Gastroesophageal sphincter (tissue), 4 donors: ENCODE data around the gene TMEM150B. TPM values are rescaled to one million over a fixed set of nuclear protein-coding genes. Genes with fewer than 3 reads are reported as not detected.

ENCODE experiments used
- ATAC-seq: fragments of 150-250 bp; one replicate; pipeline ENCODE4 v1.9.1; 2016; ENCODE audit warnings: mild to moderate bottlenecking, moderate library complexity
- H3K27ac ChIP-seq, 4 donors: fragments of 200-600 bp; sonication (generic) in 3 of 4; 1 replicate in 3 of 4; 2 replicates in 1 of 4; pipeline ENCODE4 v1.5.1; 2016 to 2019
- H3K27me3 ChIP-seq: fragments of 200-600 bp; sonication (generic); one replicate; pipeline ENCODE4 v1.5.1; 2019
- H3K36me3 ChIP-seq, 2 donors: fragments of 200-600 bp; sonication (generic); one replicate each; pipeline ENCODE4 v1.5.1; 2019; ENCODE audit warnings: control low read depth in 1 of 2
- H3K4me1 ChIP-seq, 3 donors: fragments of 200-600 bp; sonication (generic); 1 replicate in 2 of 3; 2 replicates in 1 of 3; pipeline ENCODE4 v1.5.1; 2016 to 2019; ENCODE audit warnings: control low read depth in 2 of 3
- H3K4me3 ChIP-seq, 2 donors: fragments of 200-600 bp; sonication (generic); one replicate each; pipeline ENCODE4 v1.5.1; 2019; ENCODE audit warnings: mild to moderate bottlenecking in 1 of 2, moderate library complexity in 1 of 2
- H3K9me3 ChIP-seq, 3 donors: fragments of 200-600 bp; sonication (generic); one replicate each; pipeline ENCODE4 v1.5.1; 2017 to 2019; ENCODE audit warnings: control low read depth in 2 of 3
- EP300 ChIP-seq: sonication (generic); formaldehyde crosslinking; IDR thresholded peaks from one replicate; pipeline ENCODE4 v1.6.1; 2017; ENCODE audit warnings: antibody characterized with exemption, mild to moderate bottlenecking
- POLR2A ChIP-seq, 2 donors: fragments of 450-650 bp; IDR thresholded peaks; one replicate each; pipeline ENCODE4 v1.6.1; 2017; ENCODE audit warnings: antibody characterized with exemption in 2 of 2, mild to moderate bottlenecking in 2 of 2, moderate library complexity in 1 of 2
- POLR2AphosphoS5 ChIP-seq: sonication (generic); formaldehyde crosslinking; IDR thresholded peaks from one replicate; pipeline ENCODE4 v1.6.1; 2017; ENCODE audit warnings: antibody characterized with exemption
- WGBS, 2 donors: methylation state at CpG; one replicate each; pipeline ENCODE4 v1.1.5; 2018; ENCODE audit warnings: low coverage in 1 of 2; 5-methylcytosine and 5-hydroxymethylcytosine counted together
- total RNA-seq, 4 donors: library from RNA; depleted of rRNA; stranded (reverse); fragments of >200 nt; gene quantifications; one replicate each; pipeline ENCODE4 v1.1.0, GENCODE V29; 2016
- TF ChIP-seq, protein P1 (sequence below), 4 experiments: fragments of 200-600 bp in 2 of 4; fragments of 450-650 bp in 2 of 4; sonication (generic) in 1 of 4; IDR thresholded peaks; one replicate each; pipeline ENCODE4 v1.5.1; 2017 to 2019; ENCODE audit warnings: antibody characterized with exemption in 4 of 4, mild to moderate bottlenecking in 2 of 4, moderate library complexity in 2 of 4

The TMEM150B gene
- total RNA-seq, 4 donors from 2014 or later = 2.2 to 12.4 (median 3.3) TPM; not detected in 1

DNA sequence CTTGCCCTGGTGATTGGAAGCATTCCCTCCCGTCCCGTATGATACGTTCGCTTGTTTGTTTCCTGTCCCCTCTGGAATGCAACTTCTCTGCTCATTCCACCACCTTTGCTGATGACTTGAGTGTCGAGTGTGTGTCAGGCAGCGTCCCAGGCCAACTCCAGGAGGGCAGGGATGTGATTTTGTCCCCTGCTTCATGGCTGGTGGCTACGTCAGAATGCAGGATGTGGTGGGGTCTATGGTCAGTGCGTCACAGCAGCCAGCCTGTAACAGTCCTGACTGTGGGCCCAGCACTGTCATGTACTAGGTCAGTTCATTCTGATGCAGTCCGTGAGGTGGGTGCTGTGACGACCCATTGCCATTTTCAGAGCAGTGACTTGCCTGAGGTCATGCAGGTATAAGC lies 25.1 kb downstream of the TMEM150B start:
- peaks cover 0 to 11% (median 5%) of the 10 kb centered on the region in 3 donors for H3K4me1 ChIP-seq
- 61 to 90% methylated on average over 4 to 7 of the region's 10 CpGs for WGBS, 2 donors
- ATAC-seq = no peak
- H3K4me3 ChIP-seq = no peak overlapping the region
- no peaks in the 10 kb centered on the region for H3K9me3 ChIP-seq
- no peak overlapping the region for H3K27ac ChIP-seq
- no peaks in the 10 kb centered on the region for H3K27me3 ChIP-seq
- H3K36me3 ChIP-seq = peaks cover 0 to 62% of the 10 kb centered on the region in 2 donors
- no peak for TF ChIP-seq POLR2AphosphoS5
- TF ChIP-seq EP300 = no peak
- TF ChIP-seq, protein P1, sequence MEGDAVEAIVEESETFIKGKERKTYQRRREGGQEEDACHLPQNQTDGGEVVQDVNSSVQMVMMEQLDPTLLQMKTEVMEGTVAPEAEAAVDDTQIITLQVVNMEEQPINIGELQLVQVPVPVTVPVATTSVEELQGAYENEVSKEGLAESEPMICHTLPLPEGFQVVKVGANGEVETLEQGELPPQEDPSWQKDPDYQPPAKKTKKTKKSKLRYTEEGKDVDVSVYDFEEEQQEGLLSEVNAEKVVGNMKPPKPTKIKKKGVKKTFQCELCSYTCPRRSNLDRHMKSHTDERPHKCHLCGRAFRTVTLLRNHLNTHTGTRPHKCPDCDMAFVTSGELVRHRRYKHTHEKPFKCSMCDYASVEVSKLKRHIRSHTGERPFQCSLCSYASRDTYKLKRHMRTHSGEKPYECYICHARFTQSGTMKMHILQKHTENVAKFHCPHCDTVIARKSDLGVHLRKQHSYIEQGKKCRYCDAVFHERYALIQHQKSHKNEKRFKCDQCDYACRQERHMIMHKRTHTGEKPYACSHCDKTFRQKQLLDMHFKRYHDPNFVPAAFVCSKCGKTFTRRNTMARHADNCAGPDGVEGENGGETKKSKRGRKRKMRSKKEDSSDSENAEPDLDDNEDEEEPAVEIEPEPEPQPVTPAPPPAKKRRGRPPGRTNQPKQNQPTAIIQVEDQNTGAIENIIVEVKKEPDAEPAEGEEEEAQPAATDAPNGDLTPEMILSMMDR (IDR thresholded peaks at IDR 0.05) = no peak
- TF ChIP-seq POLR2A (IDR thresholded peaks at IDR 0.05) = no peak

- peaks cover 0 to 11% (median 5%) of the 10 kb centered on the region in 3 donors for H3K4me1 ChIP-seq
These were observed 27.9 kb downstream of the TMEM150B start for GRCh38 chr19:55297267-55297666.

DNA sequence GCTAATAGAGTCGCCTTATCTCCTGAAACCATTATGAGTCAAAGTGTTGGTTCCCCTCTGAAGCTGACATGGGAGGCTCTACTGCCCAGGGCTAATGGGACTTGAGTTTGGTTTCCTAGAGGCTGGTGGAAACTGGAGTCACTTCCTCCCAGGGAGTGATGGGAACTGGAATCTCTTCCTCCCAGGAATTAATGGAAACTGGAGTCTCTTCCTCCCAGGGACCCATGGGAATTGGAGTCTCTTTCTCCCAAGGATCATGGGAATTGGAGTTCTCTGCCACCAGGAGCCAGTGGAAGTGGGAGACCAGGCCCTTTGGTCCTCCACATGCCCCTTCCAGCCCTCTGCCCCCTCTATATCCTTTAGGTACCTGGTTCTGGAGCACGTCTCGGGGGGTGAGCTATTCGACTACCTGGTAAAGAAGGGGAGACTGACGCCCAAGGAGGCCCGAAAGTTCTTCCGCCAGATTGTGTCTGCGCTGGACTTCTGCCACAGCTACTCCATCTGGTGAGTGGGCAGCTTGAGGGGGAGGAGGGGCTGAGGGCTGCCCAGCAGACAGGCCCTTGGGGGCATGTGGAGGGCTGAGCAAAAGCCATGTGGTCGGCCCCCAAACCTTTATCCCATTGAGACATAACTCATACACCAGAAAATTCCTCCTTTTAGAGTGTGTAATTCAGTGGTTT lies 35.9 kb downstream of the TMEM150B start:
- Histone ChIP-seq H3K36me3 (peaks cover 0 to 53% of the 10 kb centered on the region in 2 donors), H3K4me3 (no peak overlapping the region), H3K27ac (no peak overlapping the region), H3K9me3 (no peaks in the 10 kb centered on the region), H3K4me1 (peaks cover 0 to 15% (median 2%) of the 10 kb centered on the region in 3 donors), H3K27me3 (peaks cover 2% of the 10 kb centered on the region)
- 90 to 100% methylated on average over 1 to 2 of the region's 9 CpGs for WGBS, 2 donors
- ATAC-seq = no peak
- TF ChIP-seq POLR2A (IDR thresholded peaks at IDR 0.05) (no peak), EP300 (no peak), POLR2AphosphoS5 (no peak)
- TF ChIP-seq, protein P1 (IDR thresholded peaks at IDR 0.05) = no peak

More at GRCh38 chr19:55297267-55297666, 27.9 kb downstream of the TMEM150B start:
- no peak for TF ChIP-seq EP300
- TF ChIP-seq, protein P1 (IDR thresholded peaks at IDR 0.05) = no peak
- no peak for TF ChIP-seq POLR2A (IDR thresholded peaks at IDR 0.05)
- peaks cover 0 to 63% of the 10 kb centered on the region in 2 donors for H3K36me3 ChIP-seq
- no peak overlapping the region for H3K4me3 ChIP-seq
- ATAC-seq = no peak
- no peaks in the 10 kb centered on the region for H3K27me3 ChIP-seq
- no peaks in the 10 kb centered on the region for H3K9me3 ChIP-seq
- no peak overlapping the region for H3K27ac ChIP-seq
- 96% methylated on average over 4 of the region's 10 CpGs; no CpG with 5 or more reads in 1 of the 2 donors for WGBS, 2 donors

DNA sequence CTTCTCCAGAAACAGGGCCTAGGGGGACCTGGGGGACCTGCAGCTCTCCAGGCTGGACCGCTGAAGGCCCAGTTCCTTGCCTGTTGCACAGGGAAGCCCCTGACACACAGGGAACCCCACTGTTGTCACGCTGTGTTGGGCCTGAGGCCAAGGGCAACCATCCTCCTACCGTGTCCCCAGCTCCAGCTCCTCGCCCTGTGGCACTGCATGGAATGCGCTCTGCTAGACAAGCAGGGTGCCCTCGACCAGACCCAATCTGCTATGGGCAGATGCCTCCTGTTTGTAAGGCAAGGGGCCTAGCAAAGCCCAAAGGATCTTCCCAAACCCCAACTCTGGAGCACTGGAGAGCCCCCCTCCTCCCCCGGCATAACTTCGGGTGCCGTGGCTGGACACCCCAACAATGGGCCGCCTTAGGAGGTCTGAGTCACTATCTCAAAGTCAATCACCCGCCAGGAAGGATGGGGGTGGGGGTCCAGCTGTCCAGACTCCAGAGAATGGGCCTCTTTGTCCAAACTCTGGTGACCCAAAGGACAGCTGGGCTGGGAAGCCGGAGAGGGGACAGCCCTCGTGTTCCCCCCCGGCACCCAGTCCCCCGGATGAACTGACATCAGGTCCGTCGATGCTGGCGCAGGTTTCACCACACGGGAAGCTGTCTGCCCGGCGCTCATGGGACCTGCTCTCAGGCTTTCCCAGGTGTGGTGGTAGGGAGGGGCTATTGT lies 37.6 kb downstream of the TMEM150B start:
- H3K27ac ChIP-seq = peak overlapping the region in 3 of 4 donors; percentile 6 to 93 (median 27)
- no peak for ATAC-seq
- WGBS, 2 donors = 76 to 93% methylated on average over 3 of the region's 21 CpGs

More for the DNA sequence above, 37.6 kb downstream of the TMEM150B start:
- Histone ChIP-seq H3K4me1 (peaks cover 0 to 29% (median 6%) of the 10 kb centered on the region in 3 donors), H3K9me3 (no peaks in the 10 kb centered on the region), H3K4me3 (no peak overlapping the region), H3K27me3 (peaks cover 11% of the 10 kb centered on the region), H3K36me3 (peaks cover 0 to 36% of the 10 kb centered on the region in 2 donors)
- TF ChIP-seq EP300 (no peak), POLR2AphosphoS5 (no peak), POLR2A (IDR thresholded peaks at IDR 0.05) (no peak)
- TF ChIP-seq, protein P1 (IDR thresholded peaks at IDR 0.05) = no peak
